CD4-positive, alpha-beta T cell treated with Interleukin-21 for 1 hour (primary cell): ENCODE results near the gene TEAD3.

Experiments used
- DNase-seq: peaks from one replicate; pipeline ENCODE4 v3.0.0-alpha.2; 2020

TEAD3 gene

GRCh38 chr6:35490821-35491557 is 5.9 kb downstream of the TEAD3 start:
- no peak for DNase-seq

- no peak for DNase-seq
Measured at GRCh38 chr6:35489995-35490791, 6.7 kb downstream of the TEAD3 start.

- DNase-seq, result no peak
Measured at GRCh38 chr6:35489066-35489465, 7.8 kb downstream of the TEAD3 start.

- DNase-seq, result no peak
Measured at GRCh38 chr6:35488517-35488862, 8.4 kb downstream of the TEAD3 start.

- no peak for DNase-seq
Measured at GRCh38 chr6:35487658-35488516, 9.0 kb downstream of the TEAD3 start.

GRCh38 chr6:35486005-35486925 is 10.6 kb downstream of the TEAD3 start:
- no peak for DNase-seq

- no peak for DNase-seq
Measured at GRCh38 chr6:35485402-35485877, 11.4 kb downstream of the TEAD3 start.

- no peak for DNase-seq
Measured at GRCh38 chr6:35484921-35485392, 11.9 kb downstream of the TEAD3 start.

- no peak for DNase-seq
Measured at GRCh38 chr6:35483893-35484645, 12.8 kb downstream of the TEAD3 start.

GRCh38 chr6:35483490-35483889 is 13.4 kb downstream of the TEAD3 start:
- no peak for DNase-seq

GRCh38 chr6:35483062-35483461 is 13.8 kb downstream of the TEAD3 start:
- DNase-seq, result no peak

GRCh38 chr6:35481226-35481625 is 15.7 kb downstream of the TEAD3 start:
- no peak for DNase-seq

- no peak for DNase-seq
Measured at GRCh38 chr6:35480176-35480575, 16.7 kb downstream of the TEAD3 start.

- DNase-seq, result no peak
Measured at GRCh38 chr6:35478259-35478658, 18.6 kb downstream of the TEAD3 start.

GRCh38 chr6:35477551-35478179 is 19.2 kb downstream of the TEAD3 start:
- no peak for DNase-seq

- no peak for DNase-seq
Measured at GRCh38 chr6:35477028-35477427, 19.9 kb downstream of the TEAD3 start.

- no peak for DNase-seq
Measured at GRCh38 chr6:35476004-35476403, 20.9 kb downstream of the TEAD3 start.

GRCh38 chr6:35475573-35475972 is 21.3 kb downstream of the TEAD3 start:
- DNase-seq, result no peak

GRCh38 chr6:35474942-35475570 is 21.8 kb downstream of the TEAD3 start:
- DNase-seq, result no peak
